SKM-1 treated with dmso at 0.1 percent for 144 hours (cell line): ENCODE results near the gene PROM2.

Source experiments
- DNase-seq: peaks from one replicate; lab custom pipeline; 2025; ENCODE audit not compliant: unreplicated experiment; lab: John Stamatoyannopoulos, UW

Gene PROM2

GRCh38 chr2:95283562-95283961 is 9.3 kb downstream of the PROM2 start:
- no peak for DNase-seq

- DNase-seq = no peak
Observed at GRCh38 chr2:95284886-95285541, 10.8 kb downstream of the PROM2 start.

- DNase-seq = no peak
Observed at GRCh38 chr2:95285542-95285932, 11.3 kb downstream of the PROM2 start.

GRCh38 chr2:95287336-95287735 is 13.1 kb downstream of the PROM2 start:
- DNase-seq = no peak

GRCh38 chr2:95287806-95288205 is 13.6 kb downstream of the PROM2 start:
- DNase-seq = no peak

- no peak for DNase-seq
Observed at GRCh38 chr2:95289253-95289652, 15.0 kb downstream of the PROM2 start.

- no peak for DNase-seq
Observed at GRCh38 chr2:95291222-95291621, 17.0 kb downstream of the PROM2 start.

- no peak for DNase-seq
Observed at GRCh38 chr2:95292623-95293260, 18.5 kb downstream of the PROM2 start.

- DNase-seq = no peak
Observed at GRCh38 chr2:95294579-95295250, 20.5 kb downstream of the PROM2 start.

- DNase-seq = no peak
Observed at GRCh38 chr2:95295376-95295775, 21.1 kb downstream of the PROM2 start.

- DNase-seq = no peak
Observed at GRCh38 chr2:95296011-95296410, 21.8 kb downstream of the PROM2 start.

GRCh38 chr2:95296880-95297487 is 22.7 kb downstream of the PROM2 start, which contains the start of gene KCNIP3:
Gene KCNIP3 (plus strand): TSS chr2:95297347. CDS start chr2:95297439, 92 bp downstream.
- no peak for DNase-seq

- DNase-seq = no peak
Observed at GRCh38 chr2:95297639-95298395, 23.6 kb downstream of the PROM2 start.

GRCh38 chr2:95298486-95299111 is 24.4 kb downstream of the PROM2 start:
- DNase-seq = no peak

GRCh38 chr2:95299961-95300360 is 25.7 kb downstream of the PROM2 start:
- DNase-seq = no peak

- DNase-seq = no peak
Observed at GRCh38 chr2:95300450-95300849, 26.2 kb downstream of the PROM2 start.

- no peak for DNase-seq
Observed at GRCh38 chr2:95301186-95301585, 26.9 kb downstream of the PROM2 start.

GRCh38 chr2:95301876-95302641 is 27.8 kb downstream of the PROM2 start:
- DNase-seq = no peak

- DNase-seq = no peak
Observed at GRCh38 chr2:95303191-95303919, 29.1 kb downstream of the PROM2 start.
